ENCODE measurements around the gene FEZ2.
A peak's percentile ranks its signal among the peaks of the same experiment; 100 is the strongest.
"Not testable (repeated sequence)": the region's sequence is repeated elsewhere in the genome, so short reads cannot be mapped to it uniquely, and the experiment has no call there.

The FEZ2 gene, protein sequence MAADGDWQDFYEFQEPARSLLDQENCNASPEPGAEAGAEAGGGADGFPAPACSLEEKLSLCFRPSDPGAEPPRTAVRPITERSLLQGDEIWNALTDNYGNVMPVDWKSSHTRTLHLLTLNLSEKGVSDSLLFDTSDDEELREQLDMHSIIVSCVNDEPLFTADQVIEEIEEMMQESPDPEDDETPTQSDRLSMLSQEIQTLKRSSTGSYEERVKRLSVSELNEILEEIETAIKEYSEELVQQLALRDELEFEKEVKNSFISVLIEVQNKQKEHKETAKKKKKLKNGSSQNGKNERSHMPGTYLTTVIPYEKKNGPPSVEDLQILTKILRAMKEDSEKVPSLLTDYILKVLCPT

GRCh38 chr2:36597532-36598377 lies at the start of gene FEZ2:
TSS of gene FEZ2 (minus strand) at chr2:36598168. CDS start at chr2:36598142, 26 bp downstream.
- DNase-seq (ENCODE audit: low spot score): peak; percentile 53

DNA sequence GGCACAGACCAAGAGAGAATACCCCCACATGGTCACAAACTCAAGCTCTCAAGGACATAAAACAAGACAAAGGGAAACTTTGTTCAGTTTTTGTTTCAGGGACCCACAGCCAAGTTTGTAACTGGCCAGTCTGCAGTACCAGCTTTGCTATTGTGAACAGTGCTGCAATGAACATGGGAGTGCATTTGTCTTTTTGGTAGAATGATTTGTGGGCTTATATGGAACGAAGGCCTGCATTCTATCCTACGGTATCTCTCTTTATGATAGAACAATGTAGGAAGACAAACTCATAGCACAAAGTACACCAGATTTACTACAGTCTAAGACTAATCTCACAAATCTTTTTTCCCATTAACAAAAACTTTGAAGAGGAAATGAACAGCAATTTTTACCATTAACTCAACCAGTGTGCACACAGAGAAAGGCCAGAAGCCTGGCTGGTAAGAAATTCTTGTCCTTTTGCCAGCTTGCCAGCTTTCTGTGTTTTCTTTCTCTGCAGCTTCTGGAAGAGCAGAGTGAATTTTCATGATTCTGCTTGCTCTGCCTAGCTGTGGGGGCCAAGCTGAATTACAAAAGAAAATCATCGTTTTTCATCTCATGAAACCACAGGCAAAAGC lies 37.1 kb upstream of the FEZ2 start:
- DNase-seq (ENCODE audit: low spot score): no peak

DNA sequence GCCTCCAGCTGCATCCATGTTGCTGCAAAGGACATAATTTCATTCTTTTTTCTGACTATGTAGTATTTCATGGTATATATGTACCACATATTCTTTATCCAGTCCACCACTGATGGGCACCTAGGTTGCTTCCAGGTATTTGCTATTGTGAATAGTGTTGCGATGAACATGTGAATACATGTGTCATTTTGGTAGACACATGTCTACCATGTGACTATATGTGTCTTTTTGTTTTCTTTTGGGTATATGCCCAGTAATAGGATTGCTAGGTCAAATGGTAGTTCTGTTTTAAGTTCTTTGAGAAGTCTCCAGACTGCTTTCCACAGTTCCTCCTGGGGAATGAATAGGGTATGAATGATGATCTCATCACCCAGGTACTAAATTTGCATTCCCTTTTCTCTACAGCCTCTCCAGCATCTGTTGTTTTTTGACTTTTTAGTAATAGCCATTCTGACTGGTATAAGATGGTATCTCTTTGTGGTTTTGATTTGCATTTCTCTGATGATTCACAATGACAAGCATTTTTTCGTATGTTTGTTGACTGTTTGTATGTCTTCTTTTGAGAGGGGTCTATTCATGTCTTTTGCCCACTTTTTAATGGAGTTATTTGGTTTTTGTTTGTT lies 35.6 kb upstream of the FEZ2 start:
- DNase-seq (ENCODE audit: low spot score): no peak

GRCh38 chr2:36626756-36627155 lies 28.8 kb upstream of the FEZ2 start:
- no peak for DNase-seq (ENCODE audit: low spot score)

- DNase-seq (ENCODE audit: low spot score): no peak
These were observed 28.1 kb upstream of the FEZ2 start for GRCh38 chr2:36626071-36626470.

GRCh38 chr2:36625304-36625703 lies 27.3 kb upstream of the FEZ2 start:
- no peak for DNase-seq (ENCODE audit: low spot score)

GRCh38 chr2:36620321-36620720 lies 22.4 kb upstream of the FEZ2 start:
- DNase-seq (ENCODE audit: low spot score): no peak

DNA sequence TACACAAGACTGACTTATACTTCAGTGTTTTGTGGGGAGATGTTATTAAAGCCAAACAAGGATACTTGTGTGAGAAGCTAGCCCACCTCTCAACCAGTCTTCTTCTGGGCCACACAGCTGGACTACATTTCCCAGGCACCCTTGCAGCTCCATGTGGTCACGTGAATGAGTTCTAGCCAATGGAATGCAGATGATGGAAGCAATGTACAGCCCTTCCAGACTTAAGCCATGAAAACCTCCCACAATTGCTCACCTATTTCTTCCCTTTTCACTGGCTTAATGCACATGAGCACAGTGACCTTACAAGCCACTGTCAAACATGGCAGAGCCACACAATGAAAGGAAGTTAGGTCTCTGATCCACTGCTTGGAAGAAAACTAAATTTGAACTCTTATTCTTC lies 20.4 kb upstream of the FEZ2 start:
- DNase-seq (ENCODE audit: low spot score): peak; percentile 5

DNA sequence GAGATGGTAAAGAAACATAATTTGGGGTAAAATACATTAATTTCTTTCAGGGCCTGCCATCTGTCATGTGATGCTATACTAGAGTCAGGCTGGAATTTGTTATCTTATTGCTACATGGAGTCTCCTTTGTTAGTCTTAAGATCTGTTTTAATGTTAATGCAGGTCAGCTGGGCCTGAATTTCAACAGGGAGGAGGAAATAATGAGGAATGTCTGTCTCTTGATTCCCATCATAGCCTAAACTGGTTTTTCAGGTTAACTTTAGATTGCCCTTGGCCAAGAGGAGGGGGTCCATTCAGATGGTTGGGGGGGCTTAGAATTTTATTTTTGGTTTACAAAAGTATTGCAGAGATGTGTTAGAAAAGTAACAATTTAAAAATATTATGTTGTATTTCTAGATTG lies 19.0 kb upstream of the FEZ2 start:
- DNase-seq (ENCODE audit: low spot score): no peak

DNA sequence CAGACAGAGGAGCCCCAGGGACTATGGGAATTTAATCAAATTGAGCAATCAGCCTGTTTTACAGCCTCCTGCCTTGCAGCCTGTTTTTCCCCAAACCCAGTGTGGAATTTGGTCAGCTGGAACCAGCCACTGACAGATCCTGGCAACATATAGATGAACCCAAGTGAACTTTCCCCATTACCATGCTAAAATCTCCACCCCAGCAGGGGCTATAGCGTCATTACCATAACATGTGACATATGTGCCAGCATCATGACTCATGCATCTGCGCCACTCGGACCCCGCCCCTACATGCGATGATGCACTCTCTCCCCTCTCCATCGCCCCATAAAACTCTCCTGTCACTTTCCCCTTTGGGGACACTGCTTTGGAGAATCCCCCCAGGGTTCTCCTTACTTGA lies 17.3 kb upstream of the FEZ2 start:
- DNase-seq (ENCODE audit: low spot score): no peak

- no peak for DNase-seq (ENCODE audit: low spot score)
These were observed 15.8 kb upstream of the FEZ2 start for GRCh38 chr2:36613801-36614200.

GRCh38 chr2:36611316-36611990 lies 13.5 kb upstream of the FEZ2 start:
- DNase-seq (ENCODE audit: low spot score): no peak

DNA sequence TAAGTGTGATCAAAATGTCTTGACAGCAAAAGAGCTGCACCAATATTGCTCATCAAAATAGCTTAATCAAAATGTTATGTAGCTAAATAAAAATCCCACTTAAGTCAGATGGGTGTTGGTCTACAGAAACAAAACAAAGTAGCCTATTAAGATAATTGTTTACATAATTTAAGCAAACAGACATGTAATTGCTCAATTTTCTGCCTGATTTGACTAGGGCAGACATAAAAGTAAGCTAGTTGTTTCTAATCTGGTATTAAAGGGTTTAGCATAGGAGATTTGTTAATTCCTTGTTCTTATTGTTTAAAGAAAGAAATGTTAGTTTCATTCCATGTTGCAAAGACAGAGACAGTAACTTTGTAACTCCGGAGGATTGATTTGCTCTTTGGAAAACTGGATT lies 11.5 kb upstream of the FEZ2 start:
- no peak for DNase-seq (ENCODE audit: low spot score)

DNA sequence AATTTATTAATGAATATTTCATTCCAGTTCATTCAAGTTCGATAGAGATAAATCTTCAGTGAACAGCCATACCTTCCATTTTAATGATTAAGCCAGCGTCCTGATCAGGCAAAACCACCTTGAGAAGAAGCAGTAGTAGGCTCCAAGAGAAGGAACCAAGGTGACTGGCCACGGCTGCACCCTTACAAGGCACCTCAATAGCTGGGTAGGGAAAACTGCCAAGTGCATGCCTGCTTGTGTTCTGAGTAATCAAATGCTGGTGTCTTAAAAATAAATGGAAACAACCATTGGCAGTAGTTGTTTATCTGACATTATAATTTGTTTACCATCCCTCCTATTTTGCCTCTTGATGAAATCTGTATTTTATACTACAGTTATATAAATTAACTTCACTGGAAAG lies 10.0 kb upstream of the FEZ2 start:
- DNase-seq (ENCODE audit: low spot score): no peak

DNA sequence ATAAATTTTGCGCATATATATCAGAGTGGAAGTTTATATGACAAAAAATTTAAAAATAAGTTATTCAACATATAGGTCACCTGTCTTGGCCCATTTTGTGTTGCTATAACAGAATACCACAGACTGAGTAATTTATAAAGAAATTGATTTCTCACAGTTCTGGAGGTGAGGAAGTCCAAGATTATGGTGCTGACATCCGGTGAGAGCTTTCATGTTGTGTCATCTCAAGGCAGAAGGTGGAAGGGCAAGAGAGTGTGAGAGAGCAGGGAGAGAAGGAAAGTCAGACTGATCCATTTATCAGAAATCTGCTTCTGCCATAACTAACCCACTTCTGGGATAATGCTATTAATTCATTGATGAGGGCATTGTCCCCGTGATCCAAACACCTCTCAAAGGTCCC lies 9.0 kb upstream of the FEZ2 start:
- DNase-seq (ENCODE audit: low spot score): no peak

DNA sequence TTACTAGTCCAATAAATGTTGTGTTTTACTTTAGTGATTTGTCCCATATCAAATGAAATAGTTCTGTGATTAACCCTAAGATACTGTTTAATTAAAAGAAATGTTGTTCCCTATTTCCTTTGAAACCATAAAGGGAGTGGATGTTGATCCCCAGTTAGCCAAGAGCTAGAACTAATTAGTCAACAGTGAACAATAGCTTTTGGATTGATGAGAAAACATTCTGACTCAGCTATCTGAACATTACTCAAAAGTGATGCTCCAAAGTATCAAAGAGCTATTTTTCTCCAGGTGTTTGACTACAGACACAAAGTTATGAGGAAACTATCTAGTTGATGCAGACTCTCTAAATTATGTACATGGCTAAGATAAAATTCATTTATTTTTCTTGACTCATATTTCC lies 7.3 kb upstream of the FEZ2 start:
- no peak for DNase-seq (ENCODE audit: low spot score)

DNA sequence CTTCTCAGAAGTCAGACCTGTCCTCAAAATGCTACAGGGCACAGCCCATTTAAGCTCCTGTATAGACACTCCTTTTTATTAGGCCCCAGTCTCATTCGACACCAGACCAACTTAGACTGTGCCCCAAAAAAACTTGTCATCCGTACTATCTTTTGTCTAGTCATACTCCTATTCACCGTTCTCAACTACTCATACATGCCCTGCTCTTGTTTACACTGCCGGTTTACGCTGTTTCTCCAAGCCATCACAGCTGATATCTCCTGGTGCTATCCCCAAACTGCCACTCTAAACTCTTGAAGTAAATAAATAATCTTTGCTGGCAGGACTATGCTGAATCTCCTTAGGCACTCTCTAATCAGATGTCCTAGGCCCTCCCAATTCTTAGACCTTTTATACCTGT lies 5.7 kb upstream of the FEZ2 start:
- not testable (repeated sequence) for DNase-seq (ENCODE audit: low spot score)

DNA sequence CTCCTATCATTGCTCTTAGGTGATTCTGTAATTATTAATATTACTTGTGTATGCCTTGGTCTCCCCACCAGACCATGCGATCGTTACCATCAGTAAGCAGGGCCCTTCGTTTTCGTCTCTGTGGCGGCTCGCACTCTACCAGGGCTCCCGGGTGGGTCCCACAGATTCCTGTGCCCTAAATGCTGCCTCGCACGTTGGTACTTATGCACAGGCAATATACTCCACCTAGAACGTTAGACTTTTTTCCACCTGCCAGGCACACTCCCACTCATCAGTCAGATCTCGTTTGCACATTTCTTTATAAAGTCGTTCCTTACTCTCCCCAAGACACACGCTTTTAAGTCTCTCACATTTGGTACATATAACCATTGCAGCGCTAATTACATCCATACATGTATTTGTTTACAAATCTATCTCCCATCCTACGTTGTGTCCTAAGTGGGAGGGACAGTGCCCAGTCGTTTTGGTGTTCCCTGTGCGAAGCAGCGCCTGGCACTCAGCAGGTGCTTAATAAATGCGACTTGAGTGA lies 901 bp downstream of the FEZ2 start:
- DNase-seq (ENCODE audit: low spot score): no peak

- DNase-seq (ENCODE audit: low spot score): no peak
These were observed 1.6 kb downstream of the FEZ2 start for GRCh38 chr2:36596397-36596796.

- DNase-seq (ENCODE audit: low spot score): no peak
These were observed 3.1 kb downstream of the FEZ2 start for GRCh38 chr2:36594849-36595248.

DNA sequence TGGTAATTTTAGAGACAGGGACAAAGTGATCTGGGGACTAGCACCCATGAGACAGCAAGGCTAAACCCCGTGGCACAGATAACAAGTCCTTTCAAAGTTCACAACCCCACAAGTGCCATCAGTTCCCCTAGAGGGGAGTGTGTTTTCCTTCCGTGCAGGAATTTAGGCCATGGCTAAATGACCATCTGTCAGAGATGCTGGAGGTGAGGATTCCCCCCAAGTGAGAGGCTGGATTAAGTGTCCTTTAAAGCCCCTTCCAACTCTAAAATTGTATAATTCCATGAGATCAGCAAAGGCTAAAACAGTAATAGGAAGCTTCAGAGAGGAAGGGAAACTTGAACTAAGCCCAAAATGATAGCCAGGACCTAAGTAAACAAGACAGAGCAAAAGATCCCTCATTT lies 8.7 kb downstream of the FEZ2 start:
- no peak for DNase-seq (ENCODE audit: low spot score)

DNA sequence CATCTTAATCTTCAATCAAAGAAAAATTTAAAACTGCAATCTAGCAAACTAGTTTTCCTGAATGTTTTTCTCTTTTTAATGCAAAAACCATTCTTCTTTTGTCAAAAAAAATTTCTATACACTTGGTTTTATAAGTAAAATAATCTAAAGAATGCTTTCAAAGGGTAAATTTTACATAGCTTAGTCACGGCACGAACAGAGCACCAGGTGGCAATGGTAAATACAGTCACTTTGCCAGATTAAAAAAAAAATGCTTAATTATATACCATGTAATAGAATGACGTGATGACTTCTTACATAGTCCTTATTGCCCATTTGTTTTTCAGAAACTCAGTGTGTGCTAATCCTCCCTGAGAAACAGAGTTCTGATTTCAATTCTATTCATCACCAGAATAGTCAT lies 10.4 kb downstream of the FEZ2 start:
- no peak for DNase-seq (ENCODE audit: low spot score)

Data from hematopoietic multipotent progenitor cell treated with erythropoietin and hydrocortisone succinate and interleukin-3 and kit ligand, for 15 days (in vitro differentiated cells).